Measurements from ENCODE around the gene CDY2A. TPM values are rescaled to one million over a fixed set of nuclear protein-coding genes. Genes with fewer than 3 reads are reported as not detected.
"Not testable (repeated sequence)": the region's sequence is repeated elsewhere in the genome, so short reads cannot be mapped to it uniquely, and the experiment has no call there.

The CDY2A gene
- not detected for total RNA-seq

- H3K27me3 ChIP-seq; H3K27ac ChIP-seq; intact Hi-C loops (cut with DNase I); H3K36me3 ChIP-seq; H3K4me3 ChIP-seq; DNase-seq; H3K9me3 ChIP-seq; H3K4me1 ChIP-seq: not testable (repeated sequence)
- no CpG with 5 or more reads among the region's 2 CpGs for WGBS, 2 donors
Measured at GRCh38 chrY:18025487-18025886, at the start of gene CDY2A. Gene CDY2A (plus strand): TSS chrY:18025787. CDS start chrY:18026115, 328 bp downstream.

GRCh38 chrY:17997586-17997985 is 28.0 kb upstream of the CDY2A start:
- DNase-seq; H3K4me1 ChIP-seq; intact Hi-C loops (cut with DNase I); H3K9me3 ChIP-seq; H3K27me3 ChIP-seq; H3K27ac ChIP-seq; H3K36me3 ChIP-seq; H3K4me3 ChIP-seq: not testable (repeated sequence)
- WGBS, 2 donors = no CpG with 5 or more reads among the region's 3 CpGs

GRCh38 chrY:17998266-17998665 is 27.3 kb upstream of the CDY2A start:
- H3K27me3 ChIP-seq; H3K4me1 ChIP-seq; H3K36me3 ChIP-seq; intact Hi-C loops (cut with DNase I); H3K4me3 ChIP-seq; H3K27ac ChIP-seq; H3K9me3 ChIP-seq; DNase-seq: not testable (repeated sequence)
- no CpG with 5 or more reads among the region's 2 CpGs for WGBS, 2 donors

- intact Hi-C loops (cut with DNase I); H3K27ac ChIP-seq; H3K4me3 ChIP-seq; H3K4me1 ChIP-seq; H3K36me3 ChIP-seq; DNase-seq; H3K27me3 ChIP-seq; H3K9me3 ChIP-seq: not testable (repeated sequence)
- WGBS, 2 donors = no CpG with 5 or more reads among the region's 2 CpGs
Measured at GRCh38 chrY:18023897-18024296, 1.7 kb upstream of the CDY2A start.

- H3K4me3 ChIP-seq; H3K27ac ChIP-seq; H3K27me3 ChIP-seq; H3K4me1 ChIP-seq; DNase-seq; H3K9me3 ChIP-seq; H3K36me3 ChIP-seq; intact Hi-C loops (cut with DNase I): not testable (repeated sequence)
- WGBS, 2 donors = no CpG with 5 or more reads among the region's 1 CpG
Measured at GRCh38 chrY:18028845-18029244, 3.3 kb downstream of the CDY2A start.

GRCh38 chrY:18030178-18030577 is 4.6 kb downstream of the CDY2A start:
- DNase-seq; H3K27ac ChIP-seq; H3K4me1 ChIP-seq; H3K36me3 ChIP-seq; H3K27me3 ChIP-seq; H3K4me3 ChIP-seq; intact Hi-C loops (cut with DNase I); H3K9me3 ChIP-seq: not testable (repeated sequence)
- WGBS, 2 donors = no CpG with 5 or more reads among the region's 3 CpGs

GRCh38 chrY:18034100-18034814 is 8.7 kb downstream of the CDY2A start:
- H3K4me1 ChIP-seq; DNase-seq; H3K9me3 ChIP-seq; H3K27ac ChIP-seq; H3K27me3 ChIP-seq; intact Hi-C loops (cut with DNase I); H3K36me3 ChIP-seq; H3K4me3 ChIP-seq: not testable (repeated sequence)
- no CpG with 5 or more reads among the region's 3 CpGs for WGBS, 2 donors

GRCh38 chrY:18034864-18035263 is 9.3 kb downstream of the CDY2A start:
- H3K36me3 ChIP-seq; DNase-seq; H3K4me1 ChIP-seq; H3K27ac ChIP-seq; H3K27me3 ChIP-seq; H3K4me3 ChIP-seq; H3K9me3 ChIP-seq; intact Hi-C loops (cut with DNase I): not testable (repeated sequence)
- WGBS, 2 donors = no CpG with 5 or more reads among the region's 3 CpGs

GRCh38 chrY:18044990-18045389 is 19.4 kb downstream of the CDY2A start:
- WGBS, 2 donors = no CpG with 5 or more reads among the region's 3 CpGs
- H3K9me3 ChIP-seq; H3K27me3 ChIP-seq; H3K4me1 ChIP-seq; H3K4me3 ChIP-seq; H3K27ac ChIP-seq; DNase-seq; intact Hi-C loops (cut with DNase I); H3K36me3 ChIP-seq: not testable (repeated sequence)

GRCh38 chrY:18048149-18049040 is 22.8 kb downstream of the CDY2A start:
- H3K4me3 ChIP-seq; H3K27ac ChIP-seq; intact Hi-C loops (cut with DNase I); H3K27me3 ChIP-seq; H3K9me3 ChIP-seq; H3K4me1 ChIP-seq; DNase-seq; H3K36me3 ChIP-seq: not testable (repeated sequence)
- no CpG with 5 or more reads among the region's 10 CpGs for WGBS, 2 donors

- H3K27me3 ChIP-seq; H3K9me3 ChIP-seq; H3K4me1 ChIP-seq; intact Hi-C loops (cut with DNase I); H3K36me3 ChIP-seq; H3K4me3 ChIP-seq; H3K27ac ChIP-seq; DNase-seq: not testable (repeated sequence)
- WGBS, 2 donors = no CpG with 5 or more reads among the region's 4 CpGs
Measured at GRCh38 chrY:18049061-18049460, 23.5 kb downstream of the CDY2A start.

GRCh38 chrY:18056473-18056872 is 30.9 kb downstream of the CDY2A start:
- H3K9me3 ChIP-seq; DNase-seq; H3K4me3 ChIP-seq; H3K27ac ChIP-seq; H3K4me1 ChIP-seq; intact Hi-C loops (cut with DNase I); H3K36me3 ChIP-seq; H3K27me3 ChIP-seq: not testable (repeated sequence)
- no CpG with 5 or more reads among the region's 3 CpGs for WGBS, 2 donors

GRCh38 chrY:18073464-18073863 is 47.9 kb downstream of the CDY2A start:
- DNase-seq; H3K4me3 ChIP-seq; H3K9me3 ChIP-seq; H3K27ac ChIP-seq; H3K36me3 ChIP-seq; H3K4me1 ChIP-seq; intact Hi-C loops (cut with DNase I); H3K27me3 ChIP-seq: not testable (repeated sequence)
- WGBS, 2 donors = no CpG with 5 or more reads among the region's 12 CpGs
